GM18499 (cell line): Measurements from ENCODE around the gene PAPOLA.
A peak's percentile ranks its signal among the peaks of the same experiment; 100 is the strongest.
"Not testable (repeated sequence)": the region's sequence is repeated elsewhere in the genome, so short reads cannot be mapped to it uniquely, and the experiment has no call there.

Experiments
- ATAC-seq: cut with Tn5 transposase; IDR thresholded peaks from one replicate; pipeline ENCODE4 v1.9.1; 2021; ENCODE audit warnings: moderate number of reproducible peaks; ENCODE audit not compliant: insufficient read depth, unreplicated experiment

Gene PAPOLA

GRCh38 chr14:96501740-96502620 is at the start of gene PAPOLA:
Gene PAPOLA (plus strand): TSS chr14:96502382. CDS start chr14:96502593, 211 bp downstream.
- ATAC-seq: peak; percentile 65

- ATAC-seq: no peak
Measured at GRCh38 chr14:96452684-96453083, 49.5 kb upstream of the PAPOLA start.

- no peak for ATAC-seq
Measured at GRCh38 chr14:96455588-96455987, 46.6 kb upstream of the PAPOLA start.

GRCh38 chr14:96459851-96460250 is 42.3 kb upstream of the PAPOLA start:
- ATAC-seq: no peak

- no peak for ATAC-seq
Measured at GRCh38 chr14:96461950-96462798, 40.0 kb upstream of the PAPOLA start.

GRCh38 chr14:96464136-96464535 is 38.0 kb upstream of the PAPOLA start:
- ATAC-seq: no peak

- ATAC-seq: no peak
Measured at GRCh38 chr14:96466918-96467317, 35.3 kb upstream of the PAPOLA start.

- ATAC-seq: no peak
Measured at GRCh38 chr14:96470331-96470730, 31.9 kb upstream of the PAPOLA start.

- not testable (repeated sequence) for ATAC-seq
Measured at GRCh38 chr14:96470967-96471366, 31.2 kb upstream of the PAPOLA start.

- ATAC-seq: no peak
Measured at GRCh38 chr14:96478119-96478518, 24.1 kb upstream of the PAPOLA start.

GRCh38 chr14:96479435-96480146 is 22.6 kb upstream of the PAPOLA start:
- no peak for ATAC-seq

- ATAC-seq: no peak
Measured at GRCh38 chr14:96481731-96482314, 20.4 kb upstream of the PAPOLA start.

- ATAC-seq: no peak
Measured at GRCh38 chr14:96482986-96483385, 19.2 kb upstream of the PAPOLA start.

- no peak for ATAC-seq
Measured at GRCh38 chr14:96484399-96484798, 17.8 kb upstream of the PAPOLA start.

GRCh38 chr14:96486705-96487104 is 15.5 kb upstream of the PAPOLA start:
- ATAC-seq: no peak

GRCh38 chr14:96489327-96489726 is 12.9 kb upstream of the PAPOLA start:
- ATAC-seq: no peak

GRCh38 chr14:96493178-96493577 is 9.0 kb upstream of the PAPOLA start:
- ATAC-seq: no peak

GRCh38 chr14:96494331-96494730 is 7.9 kb upstream of the PAPOLA start:
- ATAC-seq: no peak

GRCh38 chr14:96497087-96497486 is 5.1 kb upstream of the PAPOLA start:
- peak; percentile 34 for ATAC-seq

GRCh38 chr14:96497586-96497985 is 4.6 kb upstream of the PAPOLA start:
- no peak for ATAC-seq
